Measurements from ENCODE around the gene MILR1. TPM values are rescaled to one million over a fixed set of nuclear protein-coding genes. Genes with fewer than 3 reads are reported as not detected.
"Not testable (repeated sequence)": the region's sequence is repeated elsewhere in the genome, so short reads cannot be mapped to it uniquely, and the experiment has no call there.

The MILR1 gene
- total and polyA plus RNA-seq, 5 experiments from 2014 or later = not detected

DNA sequence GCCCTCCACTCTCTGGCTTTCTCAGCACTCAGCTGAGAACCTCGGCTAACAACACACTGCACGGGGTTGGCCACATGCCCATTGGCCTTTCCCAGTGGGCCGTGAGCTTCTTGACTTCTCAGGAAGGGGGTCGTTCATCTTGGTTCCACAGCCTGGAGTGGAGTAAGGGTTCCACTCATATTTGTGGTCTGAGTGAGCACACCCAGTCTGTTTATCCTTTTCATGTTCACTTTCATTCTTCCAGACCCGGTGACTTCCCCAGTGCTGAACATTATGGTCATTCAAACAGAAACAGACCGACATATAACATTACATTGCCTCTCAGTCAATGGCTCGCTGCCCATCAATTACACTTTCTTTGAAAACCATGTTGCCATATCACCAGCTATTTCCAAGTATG, 8.2 kb downstream of the MILR1 start:
- H3K4me1 Mint-ChIP-seq = peaks cover 9 to 40% (median 18%) of the 10 kb centered on the region in 4 donors
- peaks cover 0 to 6% (median 0%) of the 10 kb centered on the region in 5 donors for H3K27me3 Mint-ChIP-seq
- no peaks in the 10 kb centered on the region for H3K9me3 Mint-ChIP-seq
- POLR2A ChIA-PET = interaction anchor here (0.9 to 2.1 kb wide), 4 partner anchors 40 to 463 kb away, joined by 3 to 23 read pairs (median 9); partner anchors contain the start of genes CEP95, DDX5, LRRC37A3 and POLG2
- no peak for DNase-seq
- ATAC-seq = no peak
- peak overlapping the region in 1 of 10 donors; percentile 7 for H3K4me3 Mint-ChIP-seq
- peak overlapping the region in 4 of 10 donors; percentile 13 to 96 (median 68) for H3K27ac Mint-ChIP-seq
- H3K36me3 Mint-ChIP-seq = peaks cover 0 to 4% (median 0%) of the 10 kb centered on the region in 3 donors

GRCh38 chr17:64458756-64459155, 9.8 kb downstream of the MILR1 start:
- H3K27ac Mint-ChIP-seq = peak overlapping the region in 1 of 10 donors; percentile 55
- peaks cover 0 to 6% (median 0%) of the 10 kb centered on the region in 5 donors for H3K27me3 Mint-ChIP-seq
- no peaks in the 10 kb centered on the region for H3K9me3 Mint-ChIP-seq
- H3K36me3 Mint-ChIP-seq = peaks cover 0 to 4% (median 0%) of the 10 kb centered on the region in 3 donors
- POLR2A ChIA-PET = interaction anchor here (0.6 to 1.0 kb wide), 3 partner anchors 24 to 80 kb away, joined by 3 to 5 read pairs (median 5); no protein-coding TSS in a partner anchor
- H3K4me3 Mint-ChIP-seq = no peak overlapping the region
- H3K4me1 Mint-ChIP-seq = peaks cover 9 to 35% (median 17%) of the 10 kb centered on the region in 4 donors
- DNase-seq = no peak
- no peak for ATAC-seq

DNA sequence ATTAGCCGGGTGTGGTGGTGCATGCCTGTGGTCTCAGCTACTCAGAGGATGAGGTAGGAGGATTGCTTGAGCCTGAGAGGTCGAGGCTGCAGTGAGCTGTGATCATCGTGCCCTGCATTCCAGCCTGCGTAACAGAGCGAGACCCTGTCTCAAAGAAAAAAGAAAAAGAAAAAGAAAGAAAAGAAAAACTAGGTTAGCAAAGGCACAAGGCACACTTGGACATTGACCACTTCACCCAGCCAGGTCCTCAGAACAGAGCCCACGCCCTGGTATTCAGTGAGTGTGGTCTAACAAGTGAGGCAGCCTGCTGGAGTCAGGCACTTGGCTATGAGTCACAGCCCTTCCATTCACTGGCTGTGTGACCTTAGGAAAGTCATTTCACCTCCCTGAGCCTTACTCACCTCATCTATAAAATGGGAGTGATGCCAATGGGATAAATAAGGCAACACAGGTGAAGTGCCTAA, 10.4 kb downstream of the MILR1 start:
- Mint-ChIP-seq H3K27me3 (peaks cover 0 to 6% (median 0%) of the 10 kb centered on the region in 5 donors), H3K9me3 (no peaks in the 10 kb centered on the region), H3K4me1 (peaks cover 9 to 35% (median 17%) of the 10 kb centered on the region in 4 donors), H3K4me3 (no peak overlapping the region), H3K27ac (no peak overlapping the region), H3K36me3 (peaks cover 0 to 4% (median 0%) of the 10 kb centered on the region in 3 donors)
- POLR2A ChIA-PET = interaction anchor here (1.0 kb wide), 1 partner anchor 39 kb away, joined by 3 read pairs; no protein-coding TSS in a partner anchor
- DNase-seq (no peak), ATAC-seq (no peak)

GRCh38 chr17:64459818-64460217, 10.9 kb downstream of the MILR1 start:
- H3K4me3 Mint-ChIP-seq, H3K27ac Mint-ChIP-seq, DNase-seq, H3K9me3 Mint-ChIP-seq, H3K36me3 Mint-ChIP-seq, H3K27me3 Mint-ChIP-seq, ATAC-seq: not testable (repeated sequence)
- peaks cover 9 to 34% (median 17%) of the 10 kb centered on the region in 4 donors for H3K4me1 Mint-ChIP-seq
- POLR2A ChIA-PET = interaction anchor here (1.0 kb wide), 1 partner anchor 40 kb away, joined by 3 read pairs; no protein-coding TSS in a partner anchor

DNA sequence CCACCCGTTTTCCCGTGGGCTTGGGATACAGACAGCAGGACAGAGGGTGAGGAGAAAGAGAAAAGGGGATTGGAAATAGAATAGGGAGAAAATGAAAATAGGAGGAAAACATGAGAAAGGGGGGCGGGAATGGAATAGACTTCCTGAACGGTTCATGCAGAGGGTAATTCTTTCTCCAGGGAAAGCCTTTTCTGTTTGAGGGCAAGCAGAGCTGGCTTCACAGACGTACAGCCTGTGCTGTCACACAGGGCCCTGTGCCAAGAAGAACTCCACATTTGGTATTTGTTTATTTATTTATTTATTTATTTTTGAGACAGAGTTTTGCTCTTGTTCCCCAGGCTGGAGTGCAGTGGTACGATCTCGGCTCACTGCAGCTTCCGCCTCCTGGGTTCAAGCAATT, 12.0 kb downstream of the MILR1 start:
- H3K4me3 Mint-ChIP-seq = no peak overlapping the region
- H3K27me3 Mint-ChIP-seq = peaks cover 0 to 6% (median 0%) of the 10 kb centered on the region in 5 donors
- peaks cover 0 to 4% (median 0%) of the 10 kb centered on the region in 3 donors for H3K36me3 Mint-ChIP-seq
- POLR2A ChIA-PET = interaction anchor here (0.5 kb wide), 1 partner anchor 21 kb away, joined by 3 read pairs; no protein-coding TSS in a partner anchor
- no peak for ATAC-seq
- no peaks in the 10 kb centered on the region for H3K9me3 Mint-ChIP-seq
- H3K4me1 Mint-ChIP-seq = peaks cover 6 to 26% (median 14%) of the 10 kb centered on the region in 4 donors
- peak overlapping the region in 1 of 10 donors; percentile 63 for H3K27ac Mint-ChIP-seq
- DNase-seq = no peak

- no peak overlapping the region for H3K27ac Mint-ChIP-seq
- peaks cover 0 to 6% (median 0%) of the 10 kb centered on the region in 5 donors for H3K27me3 Mint-ChIP-seq
Observed at GRCh38 chr17:64461788-64462187, 12.9 kb downstream of the MILR1 start.

DNA sequence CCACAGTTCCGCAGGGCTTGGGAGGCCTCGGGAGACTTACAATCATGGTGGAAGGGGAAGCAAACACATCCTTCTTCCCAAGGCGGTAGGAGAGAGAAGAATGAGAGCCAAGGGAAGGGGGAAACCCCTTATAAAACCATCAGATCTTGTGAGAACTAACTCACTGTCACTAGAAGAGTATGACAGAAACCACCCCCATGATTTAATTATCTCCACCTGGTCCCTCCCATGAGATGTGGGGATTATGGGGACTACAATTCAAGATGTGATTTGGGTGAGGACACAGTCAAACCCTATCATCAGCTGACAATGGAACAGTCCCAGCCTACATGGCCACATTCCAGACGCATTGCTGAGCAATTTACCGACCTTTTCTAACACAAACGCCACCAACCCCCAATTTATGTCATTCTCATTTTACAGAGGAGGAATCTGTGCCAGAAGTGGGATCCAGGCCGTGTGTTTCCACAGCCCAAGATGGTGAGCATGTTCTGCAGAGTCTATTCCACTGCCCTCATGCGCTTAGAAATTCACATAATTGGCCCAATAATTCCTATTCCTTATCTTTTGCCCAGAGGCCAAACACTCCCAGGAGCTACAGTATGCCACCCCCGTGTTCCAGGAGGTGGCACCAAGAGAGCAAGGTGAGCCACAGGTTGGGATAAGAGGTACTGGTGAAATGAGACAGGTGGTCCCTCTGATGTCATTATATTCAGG, 17.3 kb downstream of the MILR1 start:
- POLR2A ChIA-PET = interaction anchor here (0.6 kb wide), 1 partner anchor 16 kb away, joined by 10 read pairs; no protein-coding TSS in a partner anchor
- ATAC-seq = no peak
- Mint-ChIP-seq H3K4me1 (peaks cover 0 to 2% (median 0%) of the 10 kb centered on the region in 4 donors), H3K27ac (peak overlapping the region in 2 of 10 donors; percentile 5 to 46), H3K4me3 (no peak overlapping the region), H3K9me3 (no peaks in the 10 kb centered on the region), H3K36me3 (no peaks in the 10 kb centered on the region), H3K27me3 (peaks cover 0 to 3% (median 0%) of the 10 kb centered on the region in 5 donors)
- DNase-seq = no peak

More at GRCh38 chr17:64461788-64462187, 12.9 kb downstream of the MILR1 start:
- Mint-ChIP-seq H3K4me1 (peaks cover 0 to 18% (median 10%) of the 10 kb centered on the region in 4 donors), H3K4me3 (no peak overlapping the region), H3K9me3 (no peaks in the 10 kb centered on the region), H3K36me3 (no peaks in the 10 kb centered on the region)
- DNase-seq = no peak
- POLR2A ChIA-PET = interaction anchor here (0.5 to 0.7 kb wide), 2 partner anchors 12 to 21 kb away, joined by 3 to 4 read pairs; no protein-coding TSS in a partner anchor
- no peak for ATAC-seq

DNA sequence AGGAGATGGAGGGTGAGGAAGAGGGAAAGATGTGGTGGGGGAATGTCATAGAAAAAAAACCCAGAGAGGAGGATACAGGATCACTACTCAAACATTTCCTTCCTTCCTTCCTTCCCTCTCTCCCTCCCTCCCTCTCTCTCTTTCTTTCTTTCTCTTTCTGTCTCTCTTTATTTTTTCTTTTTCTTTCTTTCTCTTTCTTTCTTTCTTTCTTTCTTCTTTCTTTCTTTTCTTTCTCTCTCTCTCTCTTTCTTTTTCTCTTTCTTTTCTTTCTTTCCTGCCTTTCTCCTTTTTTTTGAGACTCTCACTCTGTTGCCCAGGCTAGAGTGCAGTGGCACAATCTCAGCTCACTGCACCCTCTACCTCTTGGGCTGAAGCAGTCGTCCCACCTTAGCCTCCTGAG, 17.9 kb downstream of the MILR1 start:
- not testable (repeated sequence) for H3K27me3 Mint-ChIP-seq, H3K36me3 Mint-ChIP-seq, H3K4me3 Mint-ChIP-seq, H3K9me3 Mint-ChIP-seq, H3K27ac Mint-ChIP-seq, DNase-seq, ATAC-seq, H3K4me1 Mint-ChIP-seq
- POLR2A ChIA-PET = interaction anchor here (0.6 kb wide), 1 partner anchor 15 kb away, joined by 10 read pairs; no protein-coding TSS in a partner anchor

- Mint-ChIP-seq H3K4me3 (no peak overlapping the region), H3K4me1 (peaks cover 0 to 2% (median 0%) of the 10 kb centered on the region in 4 donors), H3K27me3 (no peaks in the 10 kb centered on the region), H3K9me3 (no peaks in the 10 kb centered on the region), H3K36me3 (no peaks in the 10 kb centered on the region), H3K27ac (peak overlapping the region in 1 of 10 donors; percentile 15)
- ATAC-seq (no peak), DNase-seq (no peak)
- POLR2A ChIA-PET = interaction anchor here (0.5 kb wide), 1 partner anchor 16 kb away, joined by 4 read pairs; no protein-coding TSS in a partner anchor
Observed at GRCh38 chr17:64470625-64471024, 21.7 kb downstream of the MILR1 start.

DNA sequence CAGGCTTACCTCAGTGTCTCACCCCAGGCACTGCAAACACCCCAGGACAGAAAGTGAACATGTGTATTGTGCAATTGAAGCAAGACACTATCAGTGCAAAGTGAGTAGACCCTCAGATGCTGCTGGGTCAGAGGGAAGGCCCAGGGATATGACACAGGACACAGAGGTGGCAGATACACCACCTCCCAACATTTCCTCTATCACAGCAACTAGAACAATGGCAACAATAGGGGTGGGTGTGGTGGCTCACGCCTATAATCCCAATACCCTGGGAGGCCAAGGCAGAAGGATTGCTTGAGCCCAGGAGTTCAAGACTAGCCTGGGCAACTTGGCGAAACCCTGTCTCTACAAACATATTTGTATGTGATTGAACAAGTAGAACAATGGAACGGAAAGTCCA, 22.5 kb downstream of the MILR1 start:
- H3K27me3 Mint-ChIP-seq = no peaks in the 10 kb centered on the region
- POLR2A ChIA-PET = no interaction called here

DNA sequence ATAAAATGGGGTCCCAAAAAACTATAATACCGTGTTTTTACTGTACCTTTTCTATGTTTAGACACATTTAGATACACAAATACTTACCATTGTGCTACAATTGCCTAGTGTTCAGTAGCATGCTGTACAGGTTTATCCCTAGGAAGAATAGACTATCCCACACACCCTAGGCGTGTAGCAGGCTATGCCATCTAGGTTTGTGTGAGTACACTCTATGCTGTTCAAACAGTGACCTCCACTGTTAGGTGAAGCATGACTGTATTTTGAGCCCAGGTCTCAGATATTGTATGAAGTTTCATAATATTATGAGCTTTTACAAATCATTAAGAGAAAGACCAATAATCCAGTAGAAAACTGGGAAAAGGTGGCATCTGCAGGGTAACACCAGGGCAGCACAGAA, 23.6 kb downstream of the MILR1 start:
- no peak overlapping the region for H3K27ac Mint-ChIP-seq
- no peaks in the 10 kb centered on the region for H3K27me3 Mint-ChIP-seq
- peaks cover 0 to 3% (median 0%) of the 10 kb centered on the region in 4 donors for H3K4me1 Mint-ChIP-seq
- POLR2A ChIA-PET = no interaction called here
- no peak overlapping the region for H3K4me3 Mint-ChIP-seq
- no peak for DNase-seq
- no peak for ATAC-seq
- H3K36me3 Mint-ChIP-seq = peaks cover 0 to 7% (median 0%) of the 10 kb centered on the region in 3 donors
- H3K9me3 Mint-ChIP-seq = no peaks in the 10 kb centered on the region

More for the DNA sequence above, 22.5 kb downstream of the MILR1 start:
- H3K9me3 Mint-ChIP-seq = no peaks in the 10 kb centered on the region
- H3K4me1 Mint-ChIP-seq = peaks cover 0 to 3% (median 0%) of the 10 kb centered on the region in 4 donors
- H3K4me3 Mint-ChIP-seq = no peak overlapping the region
- ATAC-seq (no peak), DNase-seq (no peak)
- peak overlapping the region in 1 of 10 donors; percentile 27 for H3K27ac Mint-ChIP-seq
- H3K36me3 Mint-ChIP-seq = no peaks in the 10 kb centered on the region

DNA sequence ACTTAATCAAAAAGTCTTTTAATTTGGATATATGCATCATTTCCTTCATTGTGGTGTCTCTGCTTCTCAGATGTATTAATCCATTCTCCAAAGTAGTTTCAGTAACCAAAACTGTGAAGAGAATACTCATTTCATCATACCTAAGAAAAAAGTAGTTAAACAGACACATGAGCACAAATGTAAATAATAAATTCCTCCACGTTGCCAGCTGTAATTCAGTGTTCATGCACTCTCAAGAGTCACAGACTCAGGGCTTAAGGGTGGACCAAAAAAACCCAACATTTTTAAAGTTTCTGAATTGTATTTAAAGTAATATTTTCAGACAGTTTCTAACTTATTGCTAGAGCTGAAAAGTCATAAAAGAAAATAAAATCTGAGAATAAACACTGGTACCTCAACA, 28.9 kb downstream of the MILR1 start:
- Mint-ChIP-seq H3K36me3 (peaks cover 0 to 44% (median 7%) of the 10 kb centered on the region in 3 donors), H3K27ac (peak overlapping the region in 5 of 10 donors; percentile 2 to 80 (median 31)), H3K4me3 (no peak overlapping the region), H3K4me1 (peaks cover 0 to 3% (median 2%) of the 10 kb centered on the region in 4 donors), H3K27me3 (no peaks in the 10 kb centered on the region), H3K9me3 (no peaks in the 10 kb centered on the region)
- POLR2A ChIA-PET = interaction anchor here (0.6 kb wide), 1 partner anchor 15 kb away, joined by 3 read pairs; no protein-coding TSS in a partner anchor
- ATAC-seq = no peak
- DNase-seq = no peak

Data from naive thymus-derived CD8-positive, alpha-beta T cell (primary cell).